ENCODE measurements around the gene VENTX. TPM values are rescaled to one million over a fixed set of nuclear protein-coding genes. Genes with fewer than 3 reads are reported as not detected.

The VENTX gene, protein sequence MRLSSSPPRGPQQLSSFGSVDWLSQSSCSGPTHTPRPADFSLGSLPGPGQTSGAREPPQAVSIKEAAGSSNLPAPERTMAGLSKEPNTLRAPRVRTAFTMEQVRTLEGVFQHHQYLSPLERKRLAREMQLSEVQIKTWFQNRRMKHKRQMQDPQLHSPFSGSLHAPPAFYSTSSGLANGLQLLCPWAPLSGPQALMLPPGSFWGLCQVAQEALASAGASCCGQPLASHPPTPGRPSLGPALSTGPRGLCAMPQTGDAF
- polyA plus RNA-seq, result under 1 TPM in 1 of 3 donors, not detected in 2; 0.24 TPM

DNA sequence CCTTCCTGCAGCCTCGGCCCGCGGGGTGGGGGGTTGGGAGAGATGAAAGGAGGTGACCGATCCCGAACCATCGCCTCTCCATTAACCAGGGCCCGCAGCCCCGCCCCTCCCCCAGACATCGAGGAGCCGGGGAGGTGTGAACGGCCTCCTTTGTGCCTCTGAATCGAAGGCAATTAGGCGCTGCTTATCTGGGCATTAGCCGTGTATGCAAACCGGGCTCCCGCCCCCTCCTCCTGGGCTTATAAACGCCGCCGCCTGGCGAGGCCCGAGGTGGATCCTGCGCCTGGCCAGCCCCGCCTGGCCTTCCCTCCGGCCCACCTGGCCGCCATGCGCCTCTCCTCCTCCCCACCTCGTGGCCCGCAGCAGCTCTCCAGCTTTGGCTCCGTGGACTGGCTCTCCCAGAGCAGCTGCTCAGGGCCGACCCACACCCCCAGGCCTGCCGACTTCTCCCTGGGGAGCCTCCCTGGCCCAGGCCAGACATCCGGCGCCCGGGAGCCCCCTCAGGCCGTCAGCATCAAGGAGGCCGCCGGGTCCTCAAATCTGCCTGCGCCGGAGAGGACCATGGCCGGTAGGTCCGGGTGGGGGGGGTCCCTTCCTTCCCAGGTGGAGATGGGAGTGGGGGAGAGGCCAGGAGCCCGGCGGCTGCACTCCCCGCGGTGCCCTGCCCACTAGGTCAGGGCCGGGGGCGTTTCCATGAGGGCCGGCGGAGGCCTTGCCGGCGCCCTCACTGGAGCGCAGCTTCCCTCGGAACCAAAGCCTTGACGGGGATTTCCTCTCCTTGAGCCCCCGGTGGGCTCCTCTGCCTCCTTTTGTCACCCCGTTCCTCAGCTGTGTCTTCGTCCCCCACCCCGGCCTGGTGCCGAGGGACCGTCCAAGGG is at the start of gene VENTX:
TSS of gene VENTX (plus strand) at position 268 of the 878 bp plus-strand sequence. CDS start at position 328, 60 bp downstream.
- Mint-ChIP-seq H3K4me3 (peak within 1 kb of the TSS in 2 of 5 donors; percentile 35 to 49), H3K4me1 (peaks cover 15 to 27% of the 10 kb centered on the region in 2 donors), H3K27ac (no peak within 1 kb of the TSS), H3K27me3 (ENCODE audit: low read depth in 3 of 3) (peaks cover 11 to 16% (median 14%) of the 10 kb centered on the region in 3 donors), H3K9me3 (no peaks in the 10 kb centered on the region), H3K36me3 (no peaks in the 10 kb centered on the region)
- DNase-seq, result no peak

DNA sequence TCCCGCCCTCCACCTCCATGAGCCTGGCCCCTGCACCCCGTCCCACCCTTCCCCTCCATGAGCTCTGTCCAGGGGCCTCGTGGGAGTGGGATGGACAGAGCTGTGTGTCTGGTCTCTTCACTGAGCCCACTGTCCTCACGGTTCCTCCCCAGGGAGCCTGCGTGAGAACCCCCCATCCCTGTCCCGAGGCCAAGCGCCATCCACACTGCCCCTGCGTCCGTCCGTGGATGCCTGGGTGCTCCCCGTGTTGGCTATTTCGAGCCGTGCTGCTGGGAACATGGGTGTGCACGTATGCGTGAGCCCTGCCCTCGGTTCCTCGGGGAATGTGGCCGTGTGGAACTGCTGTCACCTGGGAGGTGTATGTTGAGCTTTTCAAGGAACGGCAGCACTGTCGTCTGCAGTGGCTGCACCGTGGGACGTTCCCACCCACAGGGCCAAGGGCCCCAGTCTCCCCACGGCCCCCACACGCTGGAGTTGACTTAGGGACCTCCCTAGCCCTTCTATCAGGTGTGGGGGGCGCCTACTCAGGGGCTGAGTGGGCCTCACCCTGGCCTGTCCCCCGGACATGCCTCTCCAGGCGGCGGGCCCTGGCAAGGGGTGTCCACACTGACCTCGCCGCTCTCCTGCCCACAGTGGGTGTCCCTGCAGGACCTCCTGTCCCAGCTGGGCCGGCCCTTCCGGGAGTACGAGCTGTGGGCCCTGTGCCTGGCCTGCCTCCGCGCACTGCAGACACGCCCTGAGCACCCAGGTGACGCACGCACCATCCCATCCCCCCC is 49.6 kb upstream of the VENTX start:
- H3K27me3 Mint-ChIP-seq (ENCODE audit: low read depth in 3 of 3), result no peaks in the 10 kb centered on the region
- no peaks in the 10 kb centered on the region for H3K4me1 Mint-ChIP-seq
- no peaks in the 10 kb centered on the region for H3K36me3 Mint-ChIP-seq
- DNase-seq, result no peak
- H3K4me3 Mint-ChIP-seq, result no peak overlapping the region
- H3K27ac Mint-ChIP-seq, result no peak overlapping the region
- H3K9me3 Mint-ChIP-seq, result peaks cover 0 to 3% (median 0%) of the 10 kb centered on the region in 6 donors

DNA sequence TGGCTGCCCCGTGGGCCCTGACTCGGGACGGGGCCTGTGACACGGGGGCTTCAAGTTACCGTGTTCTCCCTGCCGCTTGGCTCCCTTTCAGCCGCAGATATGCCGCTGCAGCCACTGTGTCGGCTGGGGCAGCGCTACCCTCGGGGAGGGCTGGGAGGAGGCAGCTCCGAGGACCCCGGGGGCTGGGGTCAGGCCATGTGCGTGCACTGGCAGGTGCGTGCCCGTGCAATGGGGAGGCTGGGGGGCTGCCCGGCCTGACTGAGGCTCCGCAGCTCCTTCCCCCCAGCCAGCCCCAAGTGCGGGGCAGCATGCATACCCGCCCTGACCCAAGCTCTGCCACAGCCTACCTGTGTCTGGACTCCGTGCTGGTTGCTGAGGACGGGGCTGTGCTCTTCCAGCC is 48.4 kb upstream of the VENTX start:
- H3K4me1 Mint-ChIP-seq, result no peaks in the 10 kb centered on the region
- H3K4me3 Mint-ChIP-seq, result no peak overlapping the region
- H3K9me3 Mint-ChIP-seq, result peaks cover 0 to 8% (median under 1%) of the 10 kb centered on the region in 6 donors

DNA sequence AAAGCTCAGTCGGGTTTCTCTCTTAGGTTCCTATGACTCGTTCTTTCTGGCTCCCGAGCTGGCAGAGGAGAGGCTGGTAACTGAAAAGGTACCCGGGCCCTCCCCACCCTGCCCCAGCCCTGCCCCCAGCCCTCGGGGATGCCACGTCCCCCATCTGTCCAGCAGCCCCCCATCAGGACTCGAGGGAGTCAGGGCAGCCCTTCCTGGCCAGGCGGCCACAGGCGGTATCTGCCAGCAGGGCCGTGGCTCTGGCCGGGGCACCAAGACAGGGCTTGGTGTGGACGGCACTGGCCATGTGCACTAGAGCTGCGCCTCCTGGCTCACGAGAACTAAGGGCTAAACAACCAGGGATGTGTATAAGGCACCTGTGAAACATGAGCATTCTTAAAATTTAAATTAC is 47.9 kb upstream of the VENTX start:
- Mint-ChIP-seq H3K27me3 (ENCODE audit: low read depth in 3 of 3) (peaks cover 0 to 3% (median 2%) of the 10 kb centered on the region in 3 donors), H3K4me3 (no peak overlapping the region), H3K9me3 (peaks cover 0 to 8% (median under 1%) of the 10 kb centered on the region in 6 donors), H3K4me1 (no peaks in the 10 kb centered on the region), H3K27ac (no peak overlapping the region), H3K36me3 (no peaks in the 10 kb centered on the region)
- no peak for DNase-seq

More for the DNA sequence above, 48.4 kb upstream of the VENTX start:
- H3K27me3 Mint-ChIP-seq (ENCODE audit: low read depth in 3 of 3), result peaks cover 0 to 3% (median 2%) of the 10 kb centered on the region in 3 donors
- DNase-seq, result no peak
- H3K36me3 Mint-ChIP-seq, result no peaks in the 10 kb centered on the region
- H3K27ac Mint-ChIP-seq, result no peak overlapping the region

DNA sequence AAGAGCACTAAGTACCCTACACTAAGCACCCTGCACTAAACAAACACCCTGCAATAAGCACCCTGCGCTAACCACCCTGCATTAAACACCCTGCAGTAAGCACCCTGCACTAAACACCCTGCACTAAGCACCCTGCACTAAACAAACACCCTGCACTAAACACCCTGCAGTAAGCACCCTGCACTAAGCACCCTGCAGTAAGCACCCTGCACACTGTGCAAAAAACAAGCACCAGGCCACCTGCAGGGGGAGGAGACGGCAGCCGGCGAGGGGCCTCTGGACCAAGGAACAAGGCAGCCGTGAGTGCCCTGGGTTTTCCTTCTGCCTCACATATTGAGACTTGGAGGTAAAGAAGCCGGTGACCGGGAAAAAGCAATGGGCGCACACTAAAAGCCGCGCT is 47.4 kb upstream of the VENTX start:
- no peaks in the 10 kb centered on the region for H3K4me1 Mint-ChIP-seq
- no peak overlapping the region for H3K4me3 Mint-ChIP-seq
- DNase-seq, result no peak
- H3K27me3 Mint-ChIP-seq (ENCODE audit: low read depth in 3 of 3), result peaks cover 0 to 3% (median 2%) of the 10 kb centered on the region in 3 donors
- no peaks in the 10 kb centered on the region for H3K36me3 Mint-ChIP-seq
- no peak overlapping the region for H3K27ac Mint-ChIP-seq
- peaks cover 0 to 8% (median under 1%) of the 10 kb centered on the region in 6 donors for H3K9me3 Mint-ChIP-seq

DNA sequence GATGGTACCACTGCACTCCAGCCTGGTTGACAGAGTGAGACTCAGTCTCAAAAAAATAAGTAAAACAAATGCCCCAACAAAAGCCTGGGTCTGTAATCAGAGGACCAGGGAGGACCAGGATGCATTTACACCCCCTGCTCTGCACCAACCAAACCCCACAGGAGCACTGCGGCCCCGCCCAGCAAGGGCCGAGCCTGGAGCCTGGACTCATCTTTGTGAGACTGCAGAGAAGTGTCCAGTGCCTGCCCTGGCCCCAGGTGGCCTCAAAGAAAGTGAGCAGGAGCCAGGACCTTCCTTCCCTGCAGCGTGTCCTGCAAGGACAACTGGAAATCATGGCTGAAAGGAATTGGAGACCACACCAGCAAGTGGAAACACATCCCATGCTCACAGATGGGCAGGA is 46.0 kb upstream of the VENTX start:
- Mint-ChIP-seq H3K36me3 (no peaks in the 10 kb centered on the region), H3K4me1 (no peaks in the 10 kb centered on the region), H3K9me3 (peaks cover 0 to 8% (median under 1%) of the 10 kb centered on the region in 6 donors), H3K4me3 (no peak overlapping the region), H3K27ac (no peak overlapping the region), H3K27me3 (ENCODE audit: low read depth in 3 of 3) (peaks cover 0 to 3% (median 2%) of the 10 kb centered on the region in 3 donors)
- DNase-seq, result no peak

DNA sequence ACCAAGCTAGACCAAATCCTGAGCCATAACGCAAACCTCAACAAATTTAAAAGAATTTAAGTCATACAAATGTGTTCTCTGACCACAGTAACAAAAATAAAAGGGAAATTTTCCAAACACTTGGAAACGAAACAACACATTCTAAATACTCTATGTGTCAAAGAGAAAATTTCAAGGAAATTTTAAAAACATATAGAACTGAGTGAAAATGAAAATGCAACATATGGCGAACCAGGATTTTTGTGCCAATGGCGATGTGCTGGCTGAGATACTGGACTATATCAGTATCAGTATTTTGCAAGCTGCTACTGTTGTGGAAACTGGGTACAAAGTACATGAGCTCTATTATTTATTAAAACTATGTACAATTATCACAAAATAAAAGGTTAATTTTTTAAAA is 43.5 kb upstream of the VENTX start:
- Mint-ChIP-seq H3K27me3 (ENCODE audit: low read depth in 3 of 3) (peaks cover 0 to 3% (median 2%) of the 10 kb centered on the region in 3 donors), H3K36me3 (no peaks in the 10 kb centered on the region), H3K27ac (no peak overlapping the region), H3K4me1 (no peaks in the 10 kb centered on the region), H3K4me3 (no peak overlapping the region), H3K9me3 (peaks cover 0 to 8% (median under 1%) of the 10 kb centered on the region in 6 donors)
- DNase-seq, result no peak

DNA sequence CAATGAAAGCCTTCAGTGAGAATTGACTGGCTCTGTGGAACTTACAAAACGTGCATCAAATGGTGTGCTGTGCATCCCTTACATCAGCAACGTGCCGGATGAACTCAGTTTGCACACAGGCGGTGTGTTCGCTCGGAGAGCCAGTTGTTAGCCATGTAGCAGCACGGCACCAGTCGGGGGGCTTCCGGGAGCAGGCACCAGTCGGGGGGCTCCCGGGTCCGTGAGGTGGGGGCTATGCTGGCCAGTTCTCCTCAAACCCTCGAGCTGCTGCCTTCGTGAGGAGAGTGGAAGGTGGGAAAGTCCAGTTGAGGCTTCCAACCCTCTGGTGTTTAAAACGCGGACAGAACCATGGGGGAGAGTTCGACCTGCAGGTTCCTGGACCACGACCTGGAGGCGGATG is 42.6 kb upstream of the VENTX start:
- Mint-ChIP-seq H3K36me3 (no peaks in the 10 kb centered on the region), H3K27ac (no peak overlapping the region), H3K9me3 (peaks cover 0 to 8% (median under 1%) of the 10 kb centered on the region in 6 donors), H3K4me3 (no peak overlapping the region), H3K27me3 (ENCODE audit: low read depth in 3 of 3) (peaks cover 0 to 3% (median 2%) of the 10 kb centered on the region in 3 donors), H3K4me1 (no peaks in the 10 kb centered on the region)
- DNase-seq, result no peak

DNA sequence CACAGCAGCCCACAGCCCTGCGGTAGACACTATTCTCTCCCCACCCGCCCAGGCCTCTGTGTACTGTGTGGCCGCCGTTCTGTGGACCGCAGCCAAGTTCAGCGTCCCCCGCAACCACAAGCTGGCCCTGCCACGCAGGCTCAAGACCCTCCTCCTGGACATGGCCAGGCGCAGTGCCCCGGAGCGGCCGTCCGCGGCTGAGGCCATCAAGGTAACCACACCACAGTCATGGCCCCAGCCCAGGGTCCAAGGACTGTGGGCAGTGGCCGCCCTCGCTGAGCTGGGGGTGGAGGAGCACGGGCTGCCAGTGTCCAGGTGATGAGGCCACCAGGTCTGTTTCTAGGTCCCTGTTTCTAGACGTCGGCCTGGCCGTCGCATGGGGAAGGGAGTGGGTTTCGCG is 42.0 kb upstream of the VENTX start:
- Mint-ChIP-seq H3K4me1 (no peaks in the 10 kb centered on the region), H3K27me3 (ENCODE audit: low read depth in 3 of 3) (peaks cover 0 to 3% (median 2%) of the 10 kb centered on the region in 3 donors), H3K36me3 (no peaks in the 10 kb centered on the region), H3K9me3 (peaks cover 0 to 8% (median under 1%) of the 10 kb centered on the region in 6 donors), H3K4me3 (no peak overlapping the region), H3K27ac (no peak overlapping the region)
- DNase-seq, result no peak

DNA sequence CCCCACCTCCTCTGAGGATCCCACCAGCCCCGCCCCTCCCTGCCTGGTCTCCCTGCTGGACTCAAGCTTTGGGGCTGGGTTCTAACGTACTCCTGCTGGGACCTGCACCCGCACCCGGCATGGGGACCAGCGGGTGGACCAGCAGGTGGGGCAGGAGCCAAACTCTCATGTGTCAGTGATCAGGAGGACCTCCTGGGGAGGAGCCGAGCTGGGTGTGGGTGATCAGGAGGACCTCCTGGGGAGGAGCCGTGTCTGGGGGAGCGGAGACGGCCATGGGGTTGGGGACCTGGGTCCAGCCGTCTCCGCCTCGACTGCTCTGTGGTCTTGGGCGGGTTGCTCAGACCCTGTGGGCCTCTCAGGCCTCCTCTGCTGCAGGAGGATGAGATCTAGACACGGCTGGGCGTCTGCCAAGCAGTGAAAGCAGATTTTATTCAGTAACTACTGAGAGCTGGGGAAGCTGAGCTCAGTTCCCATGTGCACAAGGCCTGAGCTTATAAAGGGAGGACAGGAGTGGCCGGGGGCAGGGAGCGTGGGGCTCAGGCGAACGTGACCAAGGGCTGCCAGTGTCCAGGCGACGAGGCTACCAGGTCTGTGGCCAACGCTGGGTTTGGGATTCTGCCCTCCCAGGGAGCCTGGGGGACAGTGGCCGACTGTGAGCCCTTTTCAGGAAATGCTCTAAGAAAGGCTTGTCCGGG is 41.3 kb upstream of the VENTX start:
- no peaks in the 10 kb centered on the region for H3K4me1 Mint-ChIP-seq
- H3K36me3 Mint-ChIP-seq, result no peaks in the 10 kb centered on the region
- H3K4me3 Mint-ChIP-seq, result no peak overlapping the region
- no peak overlapping the region for H3K27ac Mint-ChIP-seq
- H3K9me3 Mint-ChIP-seq, result peaks cover 0 to 8% (median under 1%) of the 10 kb centered on the region in 6 donors
- H3K27me3 Mint-ChIP-seq (ENCODE audit: low read depth in 3 of 3), result peaks cover 0 to 3% (median 2%) of the 10 kb centered on the region in 3 donors
- no peak for DNase-seq

DNA sequence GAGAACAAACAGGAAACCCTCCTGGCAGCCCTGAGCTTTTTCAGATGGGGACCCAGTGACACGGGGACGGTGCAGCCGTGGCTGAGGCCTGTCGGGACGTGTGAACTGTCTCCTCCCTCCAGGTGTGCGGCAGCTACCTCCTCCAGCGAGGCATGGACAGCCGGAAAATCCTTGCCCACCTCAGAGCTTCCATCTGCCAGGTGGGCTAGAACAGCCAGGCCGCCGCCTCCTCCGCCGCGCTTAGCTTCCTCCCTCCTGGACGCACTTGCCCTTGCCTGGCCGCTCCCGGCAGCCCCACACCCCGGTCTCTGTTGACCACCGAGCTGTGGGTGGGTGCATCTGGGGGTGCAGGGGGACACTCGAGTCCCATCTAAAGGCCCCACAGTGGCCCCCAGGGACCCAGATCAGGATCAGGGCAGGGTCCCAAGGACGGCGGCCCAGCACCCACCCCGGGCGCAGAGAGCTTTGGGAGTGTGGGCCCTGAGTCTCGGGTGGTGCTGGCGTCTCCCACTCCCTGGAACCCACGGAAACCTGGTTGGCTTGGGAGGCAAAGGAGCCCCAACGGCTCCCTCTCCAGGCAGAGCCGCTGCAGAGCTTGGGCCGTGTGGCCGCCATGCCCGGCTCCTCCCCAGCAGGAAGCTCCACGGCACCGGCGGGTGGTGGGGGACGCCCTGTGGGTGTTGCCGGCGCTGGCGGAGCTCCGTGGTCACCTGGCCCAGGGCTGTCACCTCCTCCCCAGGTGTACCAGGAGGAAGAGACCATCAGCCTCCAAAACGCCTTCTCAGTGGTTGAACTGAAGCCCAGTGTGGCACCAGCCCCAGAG is 40.5 kb upstream of the VENTX start:
- H3K4me1 Mint-ChIP-seq, result no peaks in the 10 kb centered on the region
- H3K36me3 Mint-ChIP-seq, result no peaks in the 10 kb centered on the region
- no peak overlapping the region for H3K27ac Mint-ChIP-seq
- peaks cover 2 to 3% (median 2%) of the 10 kb centered on the region in 3 donors for H3K27me3 Mint-ChIP-seq (ENCODE audit: low read depth in 3 of 3)
- no peak overlapping the region for H3K4me3 Mint-ChIP-seq
- DNase-seq, result no peak
- peaks cover 0 to 8% (median under 1%) of the 10 kb centered on the region in 6 donors for H3K9me3 Mint-ChIP-seq

DNA sequence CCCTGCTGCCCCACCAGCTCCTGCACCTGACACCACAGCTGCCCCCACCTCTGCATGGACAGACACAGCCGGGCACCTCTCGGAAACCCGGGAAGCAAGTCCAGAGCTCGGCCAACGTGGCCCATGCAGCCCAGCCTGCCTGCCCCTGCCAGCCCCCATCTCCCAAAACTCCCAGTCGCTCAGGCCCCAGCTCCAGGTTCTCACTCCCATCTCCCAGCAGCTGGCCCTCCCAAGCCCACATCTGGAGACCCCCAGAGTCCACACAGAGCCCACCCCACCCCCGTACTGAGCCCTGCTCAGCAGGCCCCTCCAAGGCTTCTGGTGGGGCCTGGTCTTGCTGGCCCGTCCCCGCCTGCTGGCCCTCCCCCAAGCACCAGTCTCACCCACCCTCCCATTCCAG is 39.9 kb upstream of the VENTX start:
- H3K27ac Mint-ChIP-seq, result no peak overlapping the region
- no peak for DNase-seq
- H3K36me3 Mint-ChIP-seq, result no peaks in the 10 kb centered on the region
- H3K4me1 Mint-ChIP-seq, result no peaks in the 10 kb centered on the region
- peaks cover 0 to 8% (median under 1%) of the 10 kb centered on the region in 6 donors for H3K9me3 Mint-ChIP-seq
- peaks cover 2 to 3% (median 2%) of the 10 kb centered on the region in 3 donors for H3K27me3 Mint-ChIP-seq (ENCODE audit: low read depth in 3 of 3)
- H3K4me3 Mint-ChIP-seq, result no peak overlapping the region
